Naive thymus-derived CD4-positive, alpha-beta T cell (primary cell): ENCODE data around the gene MEGF11. TPM values are rescaled to one million over a fixed set of nuclear protein-coding genes. Genes with fewer than 3 reads are reported as not detected.

Source experiments
- ATAC-seq: fragments of 150-1000 bp; cut with Tn5 transposase; 2 replicates; pipeline ENCODE4 v1.10.0; 2021; ENCODE audit warnings: mild to moderate bottlenecking, moderate library complexity
- CTCF ChIA-PET: fragments of 350-600 bp; sonication (Branson Sonifier 250); formaldehyde crosslinking; loops from one replicate; lab custom pipeline; 2021; ENCODE audit warnings: antibody characterized with exemption; lab: Charles Lee
- POLR2A ChIA-PET: fragments of 350-600 bp; sonication (Branson Sonifier 250); formaldehyde crosslinking; loops from one replicate; lab custom pipeline; 2021; ENCODE audit warnings: antibody characterized with exemption, inconsistent platforms; lab: Charles Lee
- DNase-seq, 9 donors: peaks; one replicate each; pipeline versions ENCODE4 v3.0.0 to v3.0.0-alpha.2; 2020 to 2022; ENCODE audit warnings: mixed read lengths in 1 of 9
- H3K27ac ChIP-seq: one replicate; pipeline ENCODE4 v1.7.0; 2013; ENCODE audit warnings: mild to moderate bottlenecking, low read depth, low read length, moderate library complexity
- H3K27me3 ChIP-seq, 2 donors: one replicate each; pipeline ENCODE4 v1.7.0; 2013; ENCODE audit warnings: low read length in 2 of 2, mild to moderate bottlenecking in 2 of 2, moderate library complexity in 2 of 2; ENCODE audit not compliant: control insufficient read depth in 2 of 2, insufficient read depth in 2 of 2
- H3K36me3 ChIP-seq, 3 experiments: 1 replicate in 2 of 3; 2 replicates in 1 of 3; pipeline ENCODE4 v1.7.0; 2013; ENCODE audit warnings: low read length in 3 of 3, mild to moderate bottlenecking in 3 of 3, moderate library complexity in 1 of 3; ENCODE audit not compliant: insufficient read depth in 3 of 3, control insufficient read depth in 2 of 3
- H3K4me1 ChIP-seq, 2 donors: one replicate each; pipeline ENCODE4 v1.7.0; 2013; ENCODE audit warnings: low read length in 2 of 2, mild to moderate bottlenecking in 2 of 2, moderate library complexity in 1 of 2; ENCODE audit not compliant: control insufficient read depth in 2 of 2, insufficient read depth in 2 of 2
- H3K4me3 ChIP-seq: 2 replicates; pipeline ENCODE4 v1.7.0; 2013; ENCODE audit warnings: mild to moderate bottlenecking, low read length
- H3K9me3 ChIP-seq, 3 experiments: 1 replicate in 2 of 3; 2 replicates in 1 of 3; pipeline ENCODE4 v1.7.0; 2013; ENCODE audit warnings: low read length in 3 of 3; ENCODE audit not compliant: control insufficient read depth in 2 of 3
- H3K27ac Mint-ChIP-seq, 9 donors: one replicate each; pipeline ENCODE4 v1.8.0; 2020 to 2022; ENCODE audit warnings: mixed read lengths in 9 of 9, mild to moderate bottlenecking in 8 of 9, moderate library complexity in 5 of 9, inconsistent platforms in 2 of 9
- H3K27me3 Mint-ChIP-seq, 5 donors: one replicate each; pipeline ENCODE4 v1.8.0; 2021 to 2022; ENCODE audit warnings: mixed read lengths in 5 of 5, mild to moderate bottlenecking in 1 of 5
- H3K36me3 Mint-ChIP-seq, 5 donors: one replicate each; pipeline ENCODE4 v1.8.0; 2020 to 2022; ENCODE audit warnings: mixed read lengths in 5 of 5, mild to moderate bottlenecking in 3 of 5, inconsistent platforms in 1 of 5
- H3K4me1 Mint-ChIP-seq, 7 donors: one replicate each; pipeline ENCODE4 v1.8.0; 2020 to 2022; ENCODE audit warnings: mixed read lengths in 7 of 7, mild to moderate bottlenecking in 3 of 7, inconsistent platforms in 1 of 7
- H3K4me3 Mint-ChIP-seq, 10 donors: one replicate each; pipeline ENCODE4 v1.8.0; 2020 to 2022; ENCODE audit warnings: mild to moderate bottlenecking in 10 of 10, mixed read lengths in 10 of 10, moderate library complexity in 6 of 10, inconsistent platforms in 2 of 10
- H3K9me3 Mint-ChIP-seq, 11 donors: one replicate each; pipeline ENCODE4 v1.8.0; 2020 to 2022; ENCODE audit warnings: mixed read lengths in 11 of 11, mild to moderate bottlenecking in 4 of 11, inconsistent platforms in 1 of 11, moderate library complexity in 1 of 11
- intact Hi-C, 2 donors: fragments of 100-400 bp; cut with micrococcal nuclease; formaldehyde crosslinking; loops; one replicate each; pipeline ENCODE4 v1.15.1; 2023
- polyA plus RNA-seq, 2 donors: library from polyadenylated mRNA; unstranded; fragments of 300-500 nt; fragmentation: Illumina TruSeq; gene quantifications; one replicate each; pipeline ENCODE4 v1.2.3, GENCODE V29; 2021
- total RNA-seq, 6 experiments: library from RNA in 5 of 6; stranded (reverse) in 5 of 6; gene quantifications; 1 replicate in 5 of 6; 2 replicates in 1 of 6; pipeline ENCODE4 v1.2.3 and lab custom pipeline; 2021 to 2026

Gene MEGF11
- total and polyA plus RNA-seq, 7 experiments from 2014 or later: 0.45 TPM; not detected in 6

GRCh38 chr15:66100761-66101160 is 152.8 kb downstream of the MEGF11 start:
- intact Hi-C loops: no loop called here
- H3K4me3 Mint-ChIP-seq: no peak overlapping the region
- H3K9me3 Mint-ChIP-seq: no peaks in the 10 kb centered on the region
- CTCF ChIA-PET: interaction anchor here (0.6 kb wide), 1 partner anchor 610 kb away, joined by 3 read pairs; no protein-coding TSS in a partner anchor
- POLR2A ChIA-PET: no interaction called here
- no peaks in the 10 kb centered on the region for H3K4me1 Mint-ChIP-seq
- DNase-seq (no peak), ATAC-seq (no peak)
- H3K27ac Mint-ChIP-seq: no peak overlapping the region
- Histone ChIP-seq H3K4me1 (no peaks in the 10 kb centered on the region), H3K36me3 (no peaks in the 10 kb centered on the region), H3K27ac (no peak overlapping the region), H3K9me3 (no peaks in the 10 kb centered on the region), H3K27me3 (no peaks in the 10 kb centered on the region), H3K4me3 (no peak overlapping the region)
- no peaks in the 10 kb centered on the region for H3K36me3 Mint-ChIP-seq
- H3K27me3 Mint-ChIP-seq: peaks cover 0 to 19% (median 5%) of the 10 kb centered on the region in 5 donors

- no peaks in the 10 kb centered on the region for H3K36me3 ChIP-seq
- no peaks in the 10 kb centered on the region for H3K4me1 ChIP-seq
- intact Hi-C loops: no loop called here
- DNase-seq: no peak
- H3K27ac Mint-ChIP-seq: no peak overlapping the region
- H3K27ac ChIP-seq: no peak overlapping the region
- no peaks in the 10 kb centered on the region for H3K9me3 ChIP-seq
- peaks cover 0 to 19% (median 5%) of the 10 kb centered on the region in 5 donors for H3K27me3 Mint-ChIP-seq
- ATAC-seq: no peak
- H3K4me3 Mint-ChIP-seq: no peak overlapping the region
- H3K4me1 Mint-ChIP-seq: no peaks in the 10 kb centered on the region
- no peak overlapping the region for H3K4me3 ChIP-seq
- ChIA-PET POLR2A (no interaction called here), CTCF (no interaction called here)
- H3K36me3 Mint-ChIP-seq: no peaks in the 10 kb centered on the region
- no peaks in the 10 kb centered on the region for H3K9me3 Mint-ChIP-seq
- no peaks in the 10 kb centered on the region for H3K27me3 ChIP-seq
Observed at GRCh38 chr15:66099950-66100671, 153.4 kb downstream of the MEGF11 start.

- ATAC-seq (no peak), DNase-seq (no peak)
- ChIA-PET POLR2A (no interaction called here), CTCF (no interaction called here)
- H3K4me3 ChIP-seq: no peak overlapping the region
- H3K27ac Mint-ChIP-seq: no peak overlapping the region
- H3K36me3 ChIP-seq: no peaks in the 10 kb centered on the region
- no peak overlapping the region for H3K27ac ChIP-seq
- H3K27me3 Mint-ChIP-seq: peaks cover 0 to 20% (median 7%) of the 10 kb centered on the region in 5 donors
- no peaks in the 10 kb centered on the region for H3K4me1 Mint-ChIP-seq
- no peaks in the 10 kb centered on the region for H3K36me3 Mint-ChIP-seq
- no peak overlapping the region for H3K4me3 Mint-ChIP-seq
- no peaks in the 10 kb centered on the region for H3K9me3 ChIP-seq
- intact Hi-C loops: no loop called here
- no peaks in the 10 kb centered on the region for H3K27me3 ChIP-seq
- H3K9me3 Mint-ChIP-seq: no peaks in the 10 kb centered on the region
- no peaks in the 10 kb centered on the region for H3K4me1 ChIP-seq
Observed at GRCh38 chr15:66098022-66098363, 155.6 kb downstream of the MEGF11 start.

- ChIA-PET CTCF (no interaction called here), POLR2A (interaction anchor here (0.6 kb wide), 1 partner anchor 20 kb away, joined by 3 read pairs; no protein-coding TSS in a partner anchor)
- H3K4me3 ChIP-seq: no peak overlapping the region
- H3K27me3 Mint-ChIP-seq: peaks cover 0 to 16% (median 9%) of the 10 kb centered on the region in 5 donors
- no peak overlapping the region for H3K27ac Mint-ChIP-seq
- H3K4me1 Mint-ChIP-seq: no peaks in the 10 kb centered on the region
- H3K9me3 ChIP-seq: no peaks in the 10 kb centered on the region
- no peaks in the 10 kb centered on the region for H3K36me3 ChIP-seq
- H3K27ac ChIP-seq: no peak overlapping the region
- DNase-seq (no peak), ATAC-seq (no peak)
- no peaks in the 10 kb centered on the region for H3K9me3 Mint-ChIP-seq
- intact Hi-C loops: no loop called here
- H3K4me3 Mint-ChIP-seq: no peak overlapping the region
- H3K27me3 ChIP-seq: no peaks in the 10 kb centered on the region
- no peaks in the 10 kb centered on the region for H3K4me1 ChIP-seq
- H3K36me3 Mint-ChIP-seq: no peaks in the 10 kb centered on the region
Observed at GRCh38 chr15:66097151-66098021, 156.2 kb downstream of the MEGF11 start.

GRCh38 chr15:66096688-66097058 is 156.9 kb downstream of the MEGF11 start:
- H3K9me3 Mint-ChIP-seq: no peaks in the 10 kb centered on the region
- ATAC-seq (no peak), DNase-seq (no peak)
- no peak overlapping the region for H3K4me3 ChIP-seq
- H3K27me3 ChIP-seq: no peaks in the 10 kb centered on the region
- H3K27ac ChIP-seq: no peak overlapping the region
- H3K36me3 Mint-ChIP-seq: no peaks in the 10 kb centered on the region
- intact Hi-C loops: no loop called here
- peaks cover 0 to 16% (median 9%) of the 10 kb centered on the region in 5 donors for H3K27me3 Mint-ChIP-seq
- H3K4me1 ChIP-seq: no peaks in the 10 kb centered on the region
- POLR2A ChIA-PET: no interaction called here
- no peaks in the 10 kb centered on the region for H3K9me3 ChIP-seq
- H3K4me1 Mint-ChIP-seq: no peaks in the 10 kb centered on the region
- no peak overlapping the region for H3K27ac Mint-ChIP-seq
- CTCF ChIA-PET: no interaction called here
- no peaks in the 10 kb centered on the region for H3K36me3 ChIP-seq
- no peak overlapping the region for H3K4me3 Mint-ChIP-seq

- no peaks in the 10 kb centered on the region for H3K4me1 Mint-ChIP-seq
- ATAC-seq: no peak
- Histone ChIP-seq H3K9me3 (no peaks in the 10 kb centered on the region), H3K36me3 (no peaks in the 10 kb centered on the region), H3K27ac (no peak overlapping the region), H3K4me3 (no peak overlapping the region), H3K4me1 (no peaks in the 10 kb centered on the region), H3K27me3 (no peaks in the 10 kb centered on the region)
- H3K9me3 Mint-ChIP-seq: no peaks in the 10 kb centered on the region
- DNase-seq: no peak
- H3K36me3 Mint-ChIP-seq: no peaks in the 10 kb centered on the region
- intact Hi-C loops: no loop called here
- H3K27ac Mint-ChIP-seq: no peak overlapping the region
- CTCF ChIA-PET: no interaction called here
- peaks cover 0 to 16% (median 4%) of the 10 kb centered on the region in 5 donors for H3K27me3 Mint-ChIP-seq
- POLR2A ChIA-PET: no interaction called here
- H3K4me3 Mint-ChIP-seq: no peak overlapping the region
Observed at GRCh38 chr15:66095871-66096687, 157.5 kb downstream of the MEGF11 start.
